Gastrocnemius medialis (tissue), 4 donors: ENCODE measurements around the gene SYT17.

Source experiments
- CTCF ChIP-seq, 5 experiments: fragments of 450-650 bp in 3 of 5; fragments of 200-600 bp in 2 of 5; sonication (generic) in 2 of 5; IDR thresholded peaks in 4 of 5; conservative IDR thresholded peaks in 1 of 5; 1 replicate in 4 of 5; 2 replicates in 1 of 5; pipeline ENCODE4 v1.5.1; 2016 to 2019; ENCODE audit warnings: antibody characterized with exemption in 5 of 5, mild to moderate bottlenecking in 3 of 5, moderate library complexity in 3 of 5
- POLR2A ChIP-seq, 2 donors: fragments of 450-650 bp; IDR thresholded peaks; one replicate each; pipeline ENCODE4 v1.6.1; 2017; ENCODE audit warnings: antibody characterized with exemption in 2 of 2, mild to moderate bottlenecking in 2 of 2, moderate library complexity in 2 of 2

GRCh38 chr16:19135201-19135842, 32.7 kb upstream of the SYT17 start:
- TF ChIP-seq POLR2A (IDR thresholded peaks at IDR 0.05): no peak
- TF ChIP-seq CTCF (IDR thresholded peaks at IDR 0.05 in 4 of 5, conservative IDR thresholded peaks at IDR 0.05 in 1 of 5): no peak
